Stimulated activated CD8-positive, alpha-beta memory T cell treated with anti-CD3 and anti-CD28 coated beads, Interleukin-15, amount 100 ng/mL, for 4 hours (primary cell): ENCODE data around the gene CSNK1G1.
"Not testable (repeated sequence)": the region's sequence is repeated elsewhere in the genome, so short reads cannot be mapped to it uniquely, and the experiment has no call there.

Experiments used
- DNase-seq, 2 donors: peaks; one replicate each; pipeline ENCODE4 v3.0.0-alpha.2; 2020; ENCODE audit warnings: low read depth in 2 of 2

CSNK1G1 gene

DNA sequence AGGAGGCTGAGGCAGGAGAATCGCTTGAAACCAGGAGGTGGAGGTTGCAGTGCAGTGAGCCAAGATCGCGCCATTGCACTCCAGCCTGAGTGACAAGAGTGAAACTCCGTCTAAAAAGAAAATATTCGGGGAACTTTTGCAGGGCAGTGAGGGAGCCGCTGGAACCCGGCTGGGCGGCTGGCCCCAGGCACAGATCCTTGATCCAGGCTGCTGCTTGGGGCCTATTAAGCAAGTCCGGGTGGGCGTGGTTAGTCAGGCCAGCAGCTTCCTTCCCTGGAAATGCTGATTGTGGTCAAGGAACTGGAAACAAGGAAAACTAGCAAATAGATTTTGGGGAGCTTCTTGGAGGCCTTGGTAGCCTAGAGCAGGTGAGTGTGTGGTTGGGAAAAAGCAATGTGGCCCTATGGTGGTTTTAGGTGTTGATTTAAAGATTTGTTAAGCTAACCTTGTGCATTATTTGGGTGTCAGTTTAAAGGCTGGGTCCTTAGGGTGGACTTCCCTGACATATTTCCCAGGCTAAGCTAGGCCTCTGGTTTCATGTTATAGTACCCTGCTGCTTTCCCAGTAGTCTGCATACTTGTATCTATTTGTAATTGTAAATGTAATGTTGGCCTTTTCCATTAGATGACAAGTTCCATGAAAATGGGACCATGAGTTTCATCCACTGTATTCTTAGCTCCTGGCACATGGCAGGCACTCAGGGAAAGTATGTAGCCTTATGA is 222.2 kb downstream of the CSNK1G1 start:
- DNase-seq: no peak

DNA sequence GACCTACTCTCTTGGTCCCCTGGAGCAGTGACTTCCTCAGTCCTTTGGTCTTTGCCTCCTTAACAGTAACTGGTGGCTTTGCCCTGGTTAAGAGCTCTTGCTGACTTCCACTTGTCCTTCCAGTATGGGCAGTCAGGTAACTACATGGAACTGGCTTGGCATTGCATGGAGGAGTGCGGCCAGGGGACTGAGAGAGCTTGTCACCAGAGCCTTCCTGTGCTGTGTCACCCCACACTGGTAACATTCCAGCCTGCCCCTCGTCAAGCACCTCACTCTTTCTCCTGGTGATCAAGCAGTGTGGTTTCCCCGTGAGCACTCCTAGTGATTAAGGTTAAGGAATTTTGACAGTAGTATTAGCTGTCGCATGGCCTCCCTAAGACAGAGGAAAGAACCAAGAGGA is 223.8 kb downstream of the CSNK1G1 start:
- DNase-seq: no peak

DNA sequence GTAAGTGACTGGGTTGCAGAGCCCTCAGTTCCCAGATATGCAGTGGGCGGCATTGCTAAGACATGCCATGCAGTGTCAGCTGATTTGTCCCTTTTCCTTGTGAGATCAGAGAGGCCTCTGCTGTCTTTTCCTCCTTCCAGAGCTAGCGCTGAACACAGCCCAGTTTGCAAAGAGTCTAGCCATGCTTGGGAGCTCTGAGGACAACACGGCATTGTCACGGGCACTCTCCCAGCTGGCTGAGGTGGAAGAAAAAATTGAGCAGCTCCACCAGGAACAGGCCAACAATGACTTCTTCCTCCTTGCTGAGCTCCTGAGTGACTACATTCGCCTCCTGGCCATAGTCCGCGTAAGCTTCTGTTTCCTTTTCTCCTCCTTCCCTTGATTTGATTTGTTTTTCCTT is 224.4 kb downstream of the CSNK1G1 start:
- no peak for DNase-seq

GRCh38 chr15:64130159-64130558 is 225.8 kb downstream of the CSNK1G1 start:
- no peak for DNase-seq

GRCh38 chr15:64127521-64128270 is 228.3 kb downstream of the CSNK1G1 start:
- no peak for DNase-seq

DNA sequence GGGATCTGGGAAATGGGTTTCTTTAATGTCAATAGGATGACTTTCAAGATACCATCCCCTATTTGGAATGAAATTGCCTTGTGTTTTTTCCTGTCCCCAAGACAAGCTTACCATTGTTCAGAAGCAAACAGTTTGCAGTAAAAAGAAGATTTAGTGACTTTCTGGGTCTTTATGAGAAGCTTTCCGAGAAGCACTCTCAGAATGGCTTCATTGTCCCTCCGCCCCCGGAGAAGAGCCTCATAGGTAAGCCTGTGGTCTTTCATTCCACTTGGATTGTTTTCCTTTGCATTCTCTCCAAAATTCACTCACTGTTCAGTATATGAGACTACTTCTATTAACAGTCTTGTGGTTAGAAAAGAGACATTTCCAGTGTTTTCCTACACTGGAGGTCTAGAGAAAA is 230.0 kb downstream of the CSNK1G1 start:
- no peak for DNase-seq

- DNase-seq: no peak
Measured at GRCh38 chr15:64122936-64123351, 233.0 kb downstream of the CSNK1G1 start.

- no peak for DNase-seq
Measured at GRCh38 chr15:64122444-64122843, 233.5 kb downstream of the CSNK1G1 start.

GRCh38 chr15:64121614-64122013 is 234.4 kb downstream of the CSNK1G1 start:
- no peak for DNase-seq

DNA sequence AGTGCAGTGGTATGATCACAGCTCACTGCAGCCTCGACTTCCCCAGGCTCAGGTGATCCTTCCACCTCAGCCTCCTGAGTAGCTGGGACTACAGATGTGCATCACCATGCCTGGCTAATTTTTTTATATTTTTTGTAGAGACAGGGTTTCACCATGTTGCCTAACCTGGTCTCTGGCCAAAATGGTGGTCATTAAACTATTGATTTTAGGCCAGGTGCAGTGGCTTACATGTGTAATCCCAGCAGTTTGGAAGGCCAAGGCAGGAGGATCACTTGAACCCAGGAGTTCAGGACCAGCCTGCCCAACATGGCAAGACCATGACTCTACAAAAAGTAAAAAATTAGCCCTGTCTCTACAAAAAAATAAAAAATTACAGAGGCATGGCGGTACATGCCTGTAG is 235.7 kb downstream of the CSNK1G1 start:
- not testable (repeated sequence) for DNase-seq

GRCh38 chr15:64117759-64118487 is 238.1 kb downstream of the CSNK1G1 start:
- DNase-seq: no peak
